Right ventricle myocardium superior (tissue), 1 donor: ENCODE results near the gene RTL1. TPM values are rescaled to one million over a fixed set of nuclear protein-coding genes. Genes with fewer than 3 reads are reported as not detected.

Experiments
- ATAC-seq: fragments of 200-7000 bp; cut with Tn5 transposase; one replicate; pipeline ENCODE4 v1.9.1; 2020; ENCODE audit warnings: mild to moderate bottlenecking; ENCODE audit not compliant: poor library complexity
- DNase-seq: peaks from one replicate; pipeline ENCODE4 v3.0.0-alpha.2; 2020
- intact Hi-C: fragments of 100-400 bp; cut with DNase I; formaldehyde crosslinking; loops from one replicate; pipeline ENCODE4 v1.11.2; 2022
- total RNA-seq: library from RNA; stranded (reverse); fragmentation: NEBNext Ultra II Directional; extraction: Animal tissue kit (Norgen Biotek cat#: 25700); gene quantifications from one replicate; pipeline ENCODE4 v1.2.1, GENCODE V29; 2021
- donor health status: DM: no; HTN: yes; CAD: no; lungs with severe emphysema.

Gene RTL1
- total RNA-seq, 1 donor from 2014 or later: not detected

DNA sequence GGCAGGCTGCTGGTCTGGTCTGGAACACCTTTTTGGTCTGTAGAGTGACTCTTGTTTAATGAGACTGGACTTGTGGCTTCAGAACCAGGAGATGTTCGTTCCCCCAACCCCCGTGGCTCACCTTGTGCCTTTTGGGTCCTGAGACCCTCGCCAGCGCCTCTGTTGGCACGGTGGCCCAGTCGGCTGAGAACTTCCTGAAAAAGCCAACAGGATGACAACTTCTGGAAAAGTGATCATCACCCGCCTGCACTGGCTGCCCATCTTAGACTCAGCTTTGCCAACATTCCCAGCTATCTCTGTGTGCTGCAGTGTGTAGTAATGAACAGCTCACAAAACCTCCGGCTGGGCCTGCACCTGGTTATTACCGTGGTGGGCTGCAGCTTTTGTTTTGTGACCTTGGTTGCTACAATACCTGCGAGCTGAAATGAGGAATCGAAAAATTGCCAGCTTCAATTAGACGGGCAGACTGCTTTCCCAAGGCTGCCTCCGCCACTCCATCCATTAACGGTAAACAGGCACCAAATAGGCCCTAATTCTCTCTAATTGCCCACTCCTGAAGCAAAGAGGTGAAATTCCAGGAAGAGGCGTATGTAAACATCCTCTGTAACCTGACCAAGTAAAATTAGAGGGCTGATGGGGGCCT is 61.6 kb downstream of the RTL1 start:
- intact Hi-C loops: no loop called here
- ATAC-seq (no peak), DNase-seq (peak; percentile 9)

DNA sequence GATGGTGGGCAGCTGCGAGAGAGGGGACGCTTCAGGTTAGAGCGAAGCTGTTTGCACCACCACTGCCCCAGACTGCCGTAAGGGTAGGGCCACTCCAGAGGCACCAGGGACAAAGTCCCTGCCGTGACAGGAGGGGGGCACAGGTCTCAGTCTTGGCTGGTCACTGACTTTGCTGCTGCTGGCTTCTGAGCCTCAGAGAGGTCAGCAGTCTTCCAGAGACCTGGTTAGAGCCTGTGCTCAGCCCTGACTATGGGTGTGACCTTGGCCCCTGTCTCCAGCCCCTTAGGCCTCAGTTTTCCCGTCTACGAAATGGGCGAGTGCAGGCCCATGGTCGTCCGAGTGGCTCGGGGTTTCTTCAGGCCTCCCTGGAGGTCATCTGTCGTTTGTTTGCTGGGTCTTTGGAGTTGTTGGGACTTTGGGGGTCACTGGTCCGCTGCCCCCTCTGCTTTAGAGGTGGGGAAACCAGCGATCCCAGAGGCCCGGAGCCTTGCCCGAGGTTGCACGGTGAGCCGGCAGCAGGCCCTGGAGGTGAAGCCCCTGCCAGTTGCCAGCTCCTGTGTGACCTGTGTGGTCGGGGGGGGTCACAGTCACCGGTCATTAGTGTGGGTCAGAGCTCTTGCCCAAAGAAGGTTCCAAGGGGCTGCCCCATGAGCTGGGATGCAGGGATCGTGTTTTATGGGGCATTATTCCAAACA is 62.3 kb downstream of the RTL1 start:
- no peak for ATAC-seq
- peak; percentile 27 for DNase-seq
- intact Hi-C loops: no loop called here

DNA sequence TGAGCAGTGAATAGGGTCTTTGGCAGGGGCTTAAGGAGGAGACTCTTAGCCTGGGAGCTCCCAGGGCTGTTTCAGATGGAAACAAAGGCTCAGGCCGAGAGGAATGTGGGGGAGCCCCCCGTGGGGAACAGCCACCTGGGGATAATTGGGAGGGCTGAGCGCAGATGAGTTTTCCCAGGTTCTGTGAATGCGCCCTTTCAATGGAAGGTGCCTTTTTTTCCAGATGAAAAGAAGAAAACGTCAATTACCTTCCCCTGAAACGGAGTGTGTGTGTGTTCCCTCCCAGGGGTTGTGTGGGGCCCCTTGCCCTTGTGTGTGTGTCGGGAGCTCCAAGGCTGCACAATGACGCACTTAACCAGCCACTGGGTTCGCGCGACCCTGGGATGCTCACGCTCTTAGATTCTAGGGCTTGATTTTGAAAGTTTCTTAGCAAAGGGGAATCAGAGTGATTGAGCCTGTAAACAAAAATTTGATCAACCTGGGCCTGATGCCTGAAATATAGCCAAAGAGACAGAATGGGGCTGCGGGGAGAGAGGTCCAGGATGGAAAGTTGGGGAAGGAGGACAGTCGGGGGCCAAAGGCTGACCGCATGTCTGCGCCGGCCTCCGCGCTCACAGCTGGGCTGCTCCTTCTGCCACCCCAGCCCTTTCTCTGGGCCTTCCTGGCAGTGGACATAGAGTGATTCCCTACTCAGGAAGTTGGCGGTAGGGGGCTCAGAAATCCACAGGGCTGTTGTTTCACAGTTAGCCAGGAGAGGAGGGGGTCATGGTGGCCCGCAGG is 63.0 kb downstream of the RTL1 start:
- DNase-seq (peak; percentile 13), ATAC-seq (no peak)
- intact Hi-C loops: no loop called here

DNA sequence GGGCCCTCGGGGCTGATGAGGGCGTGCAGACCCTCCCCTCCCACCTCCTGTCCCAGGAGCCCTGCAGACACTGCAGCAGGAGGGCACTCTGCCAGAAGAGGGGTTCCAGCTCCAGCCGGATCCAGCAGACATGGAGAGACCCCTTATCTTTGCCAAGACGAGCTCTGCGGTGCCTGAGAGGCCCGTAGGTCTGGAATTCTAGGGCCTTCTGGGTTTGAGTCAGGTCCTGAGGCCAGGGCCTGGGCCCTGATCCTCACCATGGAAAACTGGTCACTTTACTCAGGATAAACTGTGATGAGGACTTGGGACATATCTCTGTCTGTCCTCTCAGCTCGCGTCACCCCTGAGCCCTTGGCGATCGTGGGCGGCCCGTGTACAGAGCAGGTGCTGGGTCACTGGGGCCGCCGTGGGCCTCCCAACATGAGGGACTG is 63.8 kb downstream of the RTL1 start:
- ATAC-seq (no peak), DNase-seq (peak; percentile 30)
- intact Hi-C loops: no loop called here

- ATAC-seq (no peak), DNase-seq (no peak)
- intact Hi-C loops: no loop called here
These were observed 64.3 kb downstream of the RTL1 start for GRCh38 chr14:100839315-100839585.

DNA sequence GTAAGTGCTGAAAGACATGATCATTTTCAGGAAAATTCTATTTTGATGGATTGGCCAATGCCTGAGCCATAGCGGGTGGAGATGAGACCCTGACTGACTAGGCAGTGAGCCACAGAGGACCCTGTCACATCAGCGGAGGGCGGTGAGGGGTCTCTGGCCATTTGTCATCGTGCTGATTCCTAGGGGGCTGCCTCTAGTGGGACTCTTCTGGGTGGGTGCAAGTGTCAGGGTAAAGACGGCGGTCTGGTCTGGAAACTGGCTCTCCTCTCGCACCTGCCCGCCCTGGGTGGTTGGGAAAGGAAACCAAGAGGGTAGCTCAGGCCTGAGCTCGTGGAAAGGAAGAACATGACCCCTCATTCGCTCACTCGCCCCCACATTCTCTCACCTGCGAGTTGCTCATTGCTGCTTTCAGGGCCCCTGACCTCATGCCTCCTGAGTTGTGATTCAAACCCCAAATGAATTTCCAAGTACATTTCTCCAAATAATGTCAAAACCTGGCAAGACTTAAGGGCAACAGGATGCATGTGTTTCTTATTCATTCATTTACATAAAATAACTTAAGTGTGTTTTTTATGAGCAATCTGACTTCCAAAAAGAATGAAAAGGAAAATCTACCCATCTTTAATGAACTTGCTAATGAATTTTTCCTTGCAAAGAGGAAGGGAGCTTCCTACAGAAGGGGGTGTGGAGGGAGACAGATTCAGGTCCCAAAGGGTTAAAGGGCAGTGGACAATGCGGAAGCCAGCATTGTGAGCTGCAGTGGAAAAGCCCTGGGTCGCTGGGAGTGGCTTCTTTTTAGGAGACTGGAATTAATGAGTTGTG is 64.8 kb downstream of the RTL1 start:
- ATAC-seq (no peak), DNase-seq (peak; percentile 21)
- intact Hi-C loops: no loop called here

DNA sequence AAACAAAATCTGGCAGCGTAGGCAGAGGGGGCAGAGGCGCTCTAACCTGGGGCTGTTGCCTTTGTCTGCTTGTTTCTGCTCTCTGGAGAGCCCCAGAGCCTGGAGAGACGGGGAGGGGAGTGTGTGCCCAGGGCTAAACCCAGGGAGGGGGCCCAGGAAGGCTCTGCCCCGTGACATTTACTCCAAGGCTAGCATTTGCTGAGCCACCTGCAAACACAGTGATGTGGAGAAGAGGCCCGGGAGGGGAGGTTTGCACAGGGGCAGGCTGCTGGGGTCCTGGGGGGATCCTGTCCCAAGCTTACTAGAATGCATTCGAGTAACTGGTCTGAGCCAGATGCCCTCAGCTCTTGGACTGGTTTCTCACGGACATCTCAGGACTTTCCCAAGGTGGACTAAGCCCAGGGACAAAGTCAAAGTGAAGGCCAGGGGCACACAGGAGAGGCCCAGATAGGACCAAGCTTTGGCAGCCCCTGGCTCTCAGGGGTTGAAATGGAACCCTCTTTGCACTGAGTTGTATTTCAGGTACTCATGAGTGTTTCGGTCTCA is 65.6 kb downstream of the RTL1 start:
- DNase-seq (peak; percentile 16), ATAC-seq (no peak)
- intact Hi-C loops: no loop called here

GRCh38 chr14:100836941-100837804 is 66.3 kb downstream of the RTL1 start:
- intact Hi-C loops: no loop called here
- ATAC-seq: no peak
- DNase-seq: peak; percentile 35

GRCh38 chr14:100836311-100836805 is 67.2 kb downstream of the RTL1 start:
- DNase-seq: peak; percentile 34
- ATAC-seq: no peak
- intact Hi-C loops: no loop called here

- no peak for ATAC-seq
- intact Hi-C loops: no loop called here
- DNase-seq: peak; percentile 26
These were observed 67.8 kb downstream of the RTL1 start for GRCh38 chr14:100835548-100836310.

DNA sequence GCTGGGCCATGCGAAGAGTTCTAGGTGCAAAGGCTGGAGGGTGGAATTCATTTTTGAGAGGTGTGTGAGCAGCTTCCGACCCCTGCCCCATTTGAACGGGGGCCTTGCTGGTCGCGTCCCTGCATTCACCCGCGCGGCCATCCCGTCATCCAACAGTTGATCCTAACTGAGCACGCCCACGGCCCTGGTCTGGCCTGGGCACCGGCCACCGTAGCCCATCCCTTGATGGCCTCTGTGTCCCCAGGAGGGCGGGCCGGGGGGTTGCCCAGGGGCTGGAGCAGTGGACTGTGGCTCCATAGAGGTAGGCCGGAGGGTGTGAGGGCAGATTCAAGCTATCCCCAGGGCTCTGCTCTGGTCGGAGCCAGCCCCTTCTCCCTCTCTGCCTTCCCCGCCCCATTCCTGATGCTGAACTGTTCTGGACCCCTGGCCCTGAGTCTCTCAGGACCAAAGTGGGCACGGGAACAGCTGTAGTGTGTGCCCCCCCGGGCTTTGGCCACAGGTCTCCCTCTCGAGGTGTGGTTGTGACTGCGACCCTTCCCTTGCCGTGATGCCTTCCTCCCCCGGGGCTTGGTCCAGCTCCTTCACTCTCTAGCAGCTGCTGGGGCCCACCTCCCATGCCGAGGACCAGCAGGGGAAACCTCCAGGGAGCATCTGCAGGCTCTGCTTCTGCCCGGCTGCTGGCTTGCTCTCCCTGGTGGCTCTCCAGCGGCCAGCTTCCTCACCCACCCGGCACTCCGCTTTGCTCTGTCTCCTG is 68.6 kb downstream of the RTL1 start:
- intact Hi-C loops: no loop called here
- ATAC-seq: no peak
- peak; percentile 37 for DNase-seq

GRCh38 chr14:100834082-100834793 is 69.3 kb downstream of the RTL1 start:
- ATAC-seq (no peak), DNase-seq (peak; percentile 3)
- intact Hi-C loops: no loop called here

DNA sequence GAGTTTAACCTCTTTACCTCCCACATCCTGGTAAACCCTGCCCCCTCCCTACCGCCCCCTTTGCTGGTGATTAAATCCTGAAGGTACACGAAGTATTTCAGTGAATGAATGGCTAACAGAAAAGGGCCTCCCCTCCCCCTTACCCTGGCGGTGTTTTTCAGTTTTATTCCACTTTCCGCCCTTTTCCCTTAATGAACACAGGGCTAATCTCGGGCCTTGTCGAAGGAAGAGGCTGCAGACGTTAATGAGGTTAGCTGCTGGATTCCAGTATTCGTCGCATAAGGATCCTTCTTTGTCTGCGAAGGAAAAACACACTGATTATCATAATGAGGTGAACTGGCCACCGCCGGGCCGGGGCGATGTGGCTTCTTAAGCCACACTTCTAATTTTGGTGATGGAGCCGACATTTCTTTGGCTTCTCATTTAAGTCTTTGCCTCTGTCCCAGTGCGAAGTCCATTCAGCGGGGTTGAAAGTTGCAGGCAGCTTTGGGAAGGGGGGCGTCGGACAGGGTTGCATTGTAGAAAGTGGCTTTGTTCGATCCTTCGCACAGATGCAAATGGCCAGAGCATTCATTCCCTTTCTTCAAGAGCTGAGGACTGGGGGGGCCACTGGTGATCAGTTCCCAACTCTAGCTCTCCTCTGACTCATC is 71.1 kb downstream of the RTL1 start:
- peak; percentile 22 for DNase-seq
- no peak for ATAC-seq
- intact Hi-C loops: no loop called here

DNA sequence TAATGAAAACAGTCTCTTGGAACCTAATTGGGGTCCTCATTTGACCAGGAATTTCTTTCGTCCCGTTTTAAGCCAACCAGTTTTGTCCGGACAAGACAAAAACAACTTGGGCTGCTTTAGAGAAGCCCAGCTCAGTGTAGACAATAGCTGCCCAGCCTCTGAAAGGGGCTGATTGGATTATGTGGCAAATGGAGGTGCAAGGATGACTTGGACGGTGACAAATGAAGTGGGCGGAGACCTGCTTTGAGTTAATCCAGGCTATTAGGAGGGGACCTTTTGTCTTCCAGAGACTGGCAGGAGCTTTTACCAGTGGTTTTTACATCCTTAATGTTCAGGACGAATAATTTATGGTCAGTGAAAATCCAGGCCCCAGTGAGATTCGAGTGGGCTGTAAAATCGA is 72.8 kb downstream of the RTL1 start:
- intact Hi-C loops: no loop called here
- DNase-seq (no peak), ATAC-seq (no peak)
